A673 (cell line): ENCODE measurements around the gene HID1. TPM values are rescaled to one million over a fixed set of nuclear protein-coding genes. Genes with fewer than 3 reads are reported as not detected.

ENCODE experiments used
- BruUV-seq: library from RNA; stranded (reverse); fragments of 400-500 nt; replicated peaks from 2 replicates; lab custom pipeline; 2021; lab: Mats Ljungman, UMichigan
- CTCF ChIA-PET: fragments of 300-600 bp; sonication (Branson Sonifier 250); formaldehyde crosslinking; loops from one replicate; lab custom pipeline; 2022; ENCODE audit warnings: antibody characterized with exemption; lab: Charles Lee
- POLR2A ChIA-PET: fragments of 300-600 bp; sonication (Branson Sonifier 250); formaldehyde crosslinking; loops from one replicate; lab custom pipeline; 2022; ENCODE audit warnings: antibody characterized with exemption; ENCODE audit not compliant: low non-redundant PET; lab: Charles Lee
- DNase-seq: peaks from one replicate; pipeline ENCODE4 v3.0.0-alpha.2; 2015; ENCODE audit warnings: low spot score
- H3K27ac ChIP-seq: fragments of 200-600 bp; sonication (generic); 2 replicates; pipeline ENCODE4 v1.5.1; 2016; ENCODE audit warnings: mixed run types, low read depth, mild to moderate bottlenecking, mixed read lengths, antibody characterized with exemption, low read length; ENCODE audit not compliant: poor library complexity, severe bottlenecking
- H3K27me3 ChIP-seq: fragments of 200-600 bp; sonication (generic); replicated peaks from 2 replicates; pipeline ENCODE4 v1.6.1; 2017; ENCODE audit warnings: mixed run types, low read depth, mild to moderate bottlenecking, mixed read lengths, antibody characterized with exemption, low read length; ENCODE audit not compliant: insufficient read depth, poor library complexity
- H3K36me3 ChIP-seq: fragments of 200-600 bp; sonication (generic); 2 replicates; pipeline ENCODE4 v1.6.1; 2016; ENCODE audit warnings: mixed run types, mild to moderate bottlenecking, mixed read lengths, antibody characterized with exemption, low read length; ENCODE audit not compliant: insufficient read depth, poor library complexity, severe bottlenecking
- H3K4me1 ChIP-seq: fragments of 200-600 bp; sonication (generic); 2 replicates; pipeline ENCODE4 v1.6.1; 2017; ENCODE audit warnings: mixed run types, mild to moderate bottlenecking, mixed read lengths, antibody characterized with exemption, low read length; ENCODE audit not compliant: insufficient read depth, poor library complexity, severe bottlenecking
- H3K4me3 ChIP-seq: fragments of 200-600 bp; sonication (generic); 2 replicates; pipeline ENCODE4 v1.5.1; 2016; ENCODE audit warnings: low read depth, mixed run types, mild to moderate bottlenecking, mixed read lengths, low read length; ENCODE audit not compliant: poor library complexity, severe bottlenecking
- H3K9me3 ChIP-seq: fragments of 200-600 bp; sonication (generic); 2 replicates; pipeline ENCODE4 v1.6.1; 2016; ENCODE audit warnings: mixed run types, low read depth, mild to moderate bottlenecking, mixed read lengths, antibody characterized with exemption, low read length; ENCODE audit not compliant: poor library complexity, severe bottlenecking
- CTCF ChIP-seq: fragments of 300-800, 200-600 bp; sonication (generic); conservative IDR thresholded peaks from 2 replicates; pipeline ENCODE4 v1.5.1; 2017; ENCODE audit warnings: low read depth, mild to moderate bottlenecking, antibody characterized with exemption, low read length, moderate library complexity, mixed read lengths
- EZH2 ChIP-seq: fragments of 200-600 bp; sonication (generic); IDR thresholded peaks from 2 replicates; pipeline ENCODE4 v1.6.1; 2017; ENCODE audit warnings: borderline replicate concordance, low read depth, mild to moderate bottlenecking, mixed read lengths, antibody characterized with exemption, low read length; ENCODE audit not compliant: poor library complexity, severe bottlenecking
- intact Hi-C: fragments of 100-400 bp; cut with micrococcal nuclease; formaldehyde crosslinking; loops from one replicate; pipeline ENCODE4 v1.10.0; 2022; ENCODE audit not compliant: unreplicated experiment
- total RNA-seq: library from RNA; stranded (reverse); gene quantifications from 2 replicates; pipeline ENCODE4 v1.2.3, GENCODE V29; 2021

Gene HID1
- total RNA-seq, 1 experiment from 2014 or later = 1.2 TPM

- no TSS peak for BruUV-seq
These were observed 49.6 kb downstream of the HID1 start, which contains the start of gene USH1G for GRCh38 chr17:74922694-74923537. TSS of gene USH1G (minus strand) at chr17:74923255. CDS start at chr17:74923073, 182 bp downstream.

GRCh38 chr17:74922172-74922571 lies 50.4 kb downstream of the HID1 start:
- intact Hi-C loops = no loop called here
- TF ChIP-seq CTCF = no peak
- TF ChIP-seq EZH2 = no peak
- ChIA-PET CTCF (no interaction called here), POLR2A (no interaction called here)
- Histone ChIP-seq H3K9me3 (no peaks in the 10 kb centered on the region), H3K27me3 (peaks cover 51% of the 10 kb centered on the region), H3K4me1 (peaks cover 14% of the 10 kb centered on the region), H3K4me3 (no peak overlapping the region), H3K27ac (no peak overlapping the region), H3K36me3 (no peaks in the 10 kb centered on the region)
- DNase-seq = no peak
- no TSS peak for BruUV-seq

More at GRCh38 chr17:74922694-74923537, 49.6 kb downstream of the HID1 start, which contains the start of gene USH1G:
- H3K4me3 ChIP-seq = peak within 1 kb of the TSS; percentile 31
- ChIA-PET CTCF (interaction anchor here (0.6 to 1.7 kb wide), 5 partner anchors 24 to 609 kb away, joined by 3 to 15 read pairs (median 5); no protein-coding TSS in a partner anchor), POLR2A (no interaction called here)
- DNase-seq = peak; percentile 24
- H3K27me3 ChIP-seq = peaks cover 58% of the 10 kb centered on the region
- no peak within 1 kb of the TSS for H3K27ac ChIP-seq
- no peaks in the 10 kb centered on the region for H3K9me3 ChIP-seq
- peaks cover 14% of the 10 kb centered on the region for H3K4me1 ChIP-seq
- intact Hi-C loops = loop anchor here (1.0 kb wide), 1 partner anchor 35 kb away; no protein-coding TSS in a partner anchor
- H3K36me3 ChIP-seq = no peaks in the 10 kb centered on the region
- TF ChIP-seq EZH2 = no peak
- no peak for TF ChIP-seq CTCF

- no TSS peak for BruUV-seq
- Histone ChIP-seq H3K36me3 (no peaks in the 10 kb centered on the region), H3K9me3 (no peaks in the 10 kb centered on the region), H3K27me3 (peaks cover 47% of the 10 kb centered on the region), H3K27ac (no peak overlapping the region), H3K4me1 (peaks cover 14% of the 10 kb centered on the region), H3K4me3 (no peak overlapping the region)
- ChIA-PET CTCF (no interaction called here), POLR2A (no interaction called here)
- intact Hi-C loops = no loop called here
- no peak for TF ChIP-seq CTCF
- TF ChIP-seq EZH2 = no peak
- DNase-seq = no peak
These were observed 50.8 kb downstream of the HID1 start for GRCh38 chr17:74921769-74922168.
